ENCODE results near the gene ULK2. TPM values are rescaled to one million over a fixed set of nuclear protein-coding genes. Genes with fewer than 3 reads are reported as not detected.
"Not testable (repeated sequence)": the region's sequence is repeated elsewhere in the genome, so short reads cannot be mapped to it uniquely, and the experiment has no call there.

Gene ULK2
- total RNA-seq, 2 donors from 2014 or later: 19.5 to 33.7 TPM

- H3K9me3 Mint-ChIP-seq: no peaks in the 10 kb centered on the region
- H3K4me3 Mint-ChIP-seq: no peak overlapping the region
- H3K36me3 Mint-ChIP-seq (ENCODE audit: low read depth): peaks cover 20% of the 10 kb centered on the region
- H3K4me3 ChIP-seq (ENCODE audit: low read length): no peak overlapping the region
- H3K27me3 Mint-ChIP-seq (ENCODE audit: insufficient read depth): no peaks in the 10 kb centered on the region
- no peaks in the 10 kb centered on the region for H3K27me3 ChIP-seq (ENCODE audit: control insufficient read depth, insufficient read depth, low read length, poor library complexity, severe bottlenecking)
- H3K36me3 ChIP-seq (ENCODE audit: control insufficient read depth, insufficient read depth, low read length): peaks cover 24% of the 10 kb centered on the region
- no peak for TF ChIP-seq CTCF (conservative IDR thresholded peaks at IDR 0.05)
- peaks cover 3% of the 10 kb centered on the region for H3K4me1 Mint-ChIP-seq
- H3K9me3 ChIP-seq (ENCODE audit: control insufficient read depth, low read length): no peaks in the 10 kb centered on the region
- WGBS, 2 experiments (ENCODE audit: insufficient coverage in 1 of 2, insufficient read length in 1 of 2): 96 to 97% methylated on average over 8 of the region's 8 CpGs
- peak overlapping the region; percentile 69 for H3K27ac Mint-ChIP-seq
- no peaks in the 10 kb centered on the region for H3K4me1 ChIP-seq (ENCODE audit: control insufficient read depth, insufficient read depth, low read length)
- no peak overlapping the region for H3K27ac ChIP-seq (ENCODE audit: low read depth, low read length)
- no peak for DNase-seq
- H3K9ac ChIP-seq (ENCODE audit: extremely low read depth, low read length, poor library complexity, severe bottlenecking): no peak overlapping the region
Observed at GRCh38 chr17:19897090-19897837, 29.5 kb upstream of the ULK2 start.

GRCh38 chr17:19896679-19897078 is 28.9 kb upstream of the ULK2 start:
- Mint-ChIP-seq H3K4me1 (peaks cover 3% of the 10 kb centered on the region), H3K4me3 (no peak overlapping the region), H3K9me3 (no peaks in the 10 kb centered on the region), H3K27ac (no peak overlapping the region), H3K27me3 (ENCODE audit: insufficient read depth) (no peaks in the 10 kb centered on the region), H3K36me3 (ENCODE audit: low read depth) (peaks cover 20% of the 10 kb centered on the region)
- WGBS, 2 experiments (ENCODE audit: insufficient coverage in 1 of 2, insufficient read length in 1 of 2): 90 to 100% methylated on average over 1 of the region's 2 CpGs
- H3K27me3 ChIP-seq (ENCODE audit: control insufficient read depth, insufficient read depth, low read length, poor library complexity, severe bottlenecking): no peaks in the 10 kb centered on the region
- no peak overlapping the region for H3K9ac ChIP-seq (ENCODE audit: extremely low read depth, low read length, poor library complexity, severe bottlenecking)
- no peak overlapping the region for H3K4me3 ChIP-seq (ENCODE audit: low read length)
- no peaks in the 10 kb centered on the region for H3K9me3 ChIP-seq (ENCODE audit: control insufficient read depth, low read length)
- H3K36me3 ChIP-seq (ENCODE audit: control insufficient read depth, insufficient read depth, low read length): peaks cover 19% of the 10 kb centered on the region
- no peaks in the 10 kb centered on the region for H3K4me1 ChIP-seq (ENCODE audit: control insufficient read depth, insufficient read depth, low read length)
- H3K27ac ChIP-seq (ENCODE audit: low read depth, low read length): no peak overlapping the region
- no peak for TF ChIP-seq CTCF (conservative IDR thresholded peaks at IDR 0.05)
- DNase-seq: no peak

GRCh38 chr17:19890554-19890953 is 22.8 kb upstream of the ULK2 start:
- not testable (repeated sequence) for H3K27me3 ChIP-seq (ENCODE audit: control insufficient read depth, insufficient read depth, low read length, poor library complexity, severe bottlenecking); H3K9ac ChIP-seq (ENCODE audit: extremely low read depth, low read length, poor library complexity, severe bottlenecking); DNase-seq; H3K36me3 Mint-ChIP-seq (ENCODE audit: low read depth); H3K27ac ChIP-seq (ENCODE audit: low read depth, low read length); H3K27ac Mint-ChIP-seq; H3K4me3 ChIP-seq (ENCODE audit: low read length); H3K4me1 Mint-ChIP-seq; H3K9me3 ChIP-seq (ENCODE audit: control insufficient read depth, low read length); H3K27me3 Mint-ChIP-seq (ENCODE audit: insufficient read depth); H3K4me1 ChIP-seq (ENCODE audit: control insufficient read depth, insufficient read depth, low read length); H3K9me3 Mint-ChIP-seq; H3K36me3 ChIP-seq (ENCODE audit: control insufficient read depth, insufficient read depth, low read length); H3K4me3 Mint-ChIP-seq
- 93 to 96% methylated on average over 5 of the region's 5 CpGs for WGBS, 2 experiments (ENCODE audit: insufficient coverage in 1 of 2, insufficient read length in 1 of 2)

- not testable (repeated sequence) for H3K36me3 Mint-ChIP-seq (ENCODE audit: low read depth); H3K4me1 ChIP-seq (ENCODE audit: control insufficient read depth, insufficient read depth, low read length); H3K9ac ChIP-seq (ENCODE audit: extremely low read depth, low read length, poor library complexity, severe bottlenecking); H3K4me1 Mint-ChIP-seq; DNase-seq; H3K27me3 Mint-ChIP-seq (ENCODE audit: insufficient read depth); H3K27ac ChIP-seq (ENCODE audit: low read depth, low read length); H3K9me3 ChIP-seq (ENCODE audit: control insufficient read depth, low read length); H3K9me3 Mint-ChIP-seq; H3K4me3 Mint-ChIP-seq; H3K27me3 ChIP-seq (ENCODE audit: control insufficient read depth, insufficient read depth, low read length, poor library complexity, severe bottlenecking); H3K36me3 ChIP-seq (ENCODE audit: control insufficient read depth, insufficient read depth, low read length); H3K27ac Mint-ChIP-seq; H3K4me3 ChIP-seq (ENCODE audit: low read length)
- WGBS, 2 experiments (ENCODE audit: insufficient coverage in 1 of 2, insufficient read length in 1 of 2): 96 to 100% methylated on average over 1 to 5 of the region's 5 CpGs
Observed at GRCh38 chr17:19890001-19890400, 22.3 kb upstream of the ULK2 start.

All from endodermal cell (in vitro differentiated cells).